ENCODE measurements around the gene GABARAP.

GABARAP gene

DNA sequence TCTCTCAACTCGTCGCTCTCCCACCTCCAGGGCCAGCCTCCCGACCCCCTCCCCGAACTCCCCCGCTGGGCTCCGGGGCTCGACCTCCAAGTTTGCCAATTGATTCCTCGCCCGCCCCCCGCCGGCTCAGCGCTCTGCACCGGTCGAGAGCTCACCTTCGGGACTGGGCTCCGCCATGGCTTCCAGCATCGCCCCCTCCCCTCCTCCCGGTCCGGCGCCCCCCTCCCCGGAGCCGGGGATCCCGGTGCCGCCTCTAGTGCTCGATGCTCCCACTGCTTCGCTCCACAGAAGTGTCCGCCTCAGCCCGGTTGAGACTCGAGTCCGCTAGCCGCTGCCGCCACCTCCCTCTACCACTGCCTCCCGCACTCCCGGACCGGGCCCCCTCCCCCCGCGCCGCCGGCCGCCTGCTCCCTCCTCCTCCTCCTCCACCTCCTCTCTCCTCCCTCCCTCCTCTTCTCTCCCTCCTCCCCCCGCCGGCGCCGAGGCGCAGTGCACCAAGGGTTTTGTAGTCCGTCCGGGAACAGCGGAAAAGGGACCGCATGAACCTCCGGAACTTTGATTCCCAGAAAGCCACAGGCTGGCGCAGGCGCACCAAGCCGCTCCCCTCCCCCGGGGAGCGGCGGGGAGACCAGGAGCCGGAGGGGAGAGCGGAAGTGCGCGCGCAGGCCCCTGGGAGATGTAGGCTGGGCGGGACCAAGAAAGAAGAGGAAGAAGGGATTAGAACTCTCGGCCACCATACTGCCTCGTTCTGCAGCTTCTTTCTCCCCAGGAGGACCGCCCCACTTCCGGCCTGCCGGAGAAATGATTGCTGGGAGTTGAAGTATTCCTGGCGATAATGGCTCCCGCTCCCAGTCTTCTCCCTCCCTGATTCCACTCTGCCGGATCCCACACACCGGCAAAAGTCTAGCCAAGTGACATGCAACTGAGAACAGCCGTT is 2.9 kb downstream of the GABARAP start, which contains the start of gene PHF23:
TSS of gene PHF23 (minus strand) at position 367 of the 937 bp plus-strand sequence. CDS start at position 189, 178 bp downstream.
- Histone ChIP-seq H3K27me3 (replicated peaks) (no peaks in the 10 kb centered on the region), H3K27ac (peak within 1 kb of the TSS; percentile 51), H3K36me3 (replicated peaks) (peaks cover 49% of the 10 kb centered on the region), H3K4me3 (ENCODE audit: low read depth, low read length) (peak within 1 kb of the TSS; percentile 96)
- peak; percentile 98 for DNase-seq
- TF ChIP-seq, protein P1, sequence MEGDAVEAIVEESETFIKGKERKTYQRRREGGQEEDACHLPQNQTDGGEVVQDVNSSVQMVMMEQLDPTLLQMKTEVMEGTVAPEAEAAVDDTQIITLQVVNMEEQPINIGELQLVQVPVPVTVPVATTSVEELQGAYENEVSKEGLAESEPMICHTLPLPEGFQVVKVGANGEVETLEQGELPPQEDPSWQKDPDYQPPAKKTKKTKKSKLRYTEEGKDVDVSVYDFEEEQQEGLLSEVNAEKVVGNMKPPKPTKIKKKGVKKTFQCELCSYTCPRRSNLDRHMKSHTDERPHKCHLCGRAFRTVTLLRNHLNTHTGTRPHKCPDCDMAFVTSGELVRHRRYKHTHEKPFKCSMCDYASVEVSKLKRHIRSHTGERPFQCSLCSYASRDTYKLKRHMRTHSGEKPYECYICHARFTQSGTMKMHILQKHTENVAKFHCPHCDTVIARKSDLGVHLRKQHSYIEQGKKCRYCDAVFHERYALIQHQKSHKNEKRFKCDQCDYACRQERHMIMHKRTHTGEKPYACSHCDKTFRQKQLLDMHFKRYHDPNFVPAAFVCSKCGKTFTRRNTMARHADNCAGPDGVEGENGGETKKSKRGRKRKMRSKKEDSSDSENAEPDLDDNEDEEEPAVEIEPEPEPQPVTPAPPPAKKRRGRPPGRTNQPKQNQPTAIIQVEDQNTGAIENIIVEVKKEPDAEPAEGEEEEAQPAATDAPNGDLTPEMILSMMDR (IDR thresholded peaks at IDR 0.05; ENCODE audit: low read depth, low read length, missing control alignments): no peak
- in situ Hi-C loops (cut with HindIII; ENCODE audit: low pct_ligation_motif_present, low sequenced_read_pairs): no loop called here

DNA sequence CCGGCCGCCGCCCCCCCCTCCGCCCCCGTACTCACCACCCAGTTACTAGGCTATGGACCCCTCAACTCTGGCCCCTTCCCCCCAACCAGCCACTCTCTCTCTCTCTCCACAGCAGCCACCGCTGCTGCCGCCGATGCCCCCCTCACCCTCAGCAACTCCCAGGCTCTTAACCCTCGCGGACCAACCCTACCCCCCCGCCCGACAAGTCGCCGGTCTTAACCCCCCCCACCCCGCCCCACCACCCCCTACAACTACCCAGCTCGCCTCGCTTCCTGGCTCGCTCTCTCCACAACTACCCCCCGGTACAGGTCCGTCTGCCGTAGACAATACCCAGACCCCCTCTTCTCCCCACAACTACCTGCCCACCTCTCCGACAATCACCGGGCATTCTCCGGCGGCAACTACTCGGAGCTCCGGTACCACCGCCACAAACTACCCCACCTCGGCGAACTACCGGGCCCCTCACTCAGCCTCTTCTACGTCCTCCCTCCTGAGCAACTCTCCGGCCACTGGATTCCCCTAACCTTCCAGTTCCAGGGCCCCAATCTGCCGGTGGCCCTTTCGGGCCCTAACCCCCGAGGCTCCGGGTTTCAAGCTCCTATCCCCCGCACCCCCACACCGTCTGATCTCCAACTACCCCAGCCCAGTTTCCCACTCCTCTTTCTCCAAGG is 3.7 kb downstream of the GABARAP start:
- H3K36me3 ChIP-seq (replicated peaks): peaks cover 41% of the 10 kb centered on the region
- H3K27me3 ChIP-seq (replicated peaks): no peaks in the 10 kb centered on the region
- in situ Hi-C loops (cut with HindIII; ENCODE audit: low pct_ligation_motif_present, low sequenced_read_pairs): no loop called here
- H3K27ac ChIP-seq: peak overlapping the region; percentile 51
- TF ChIP-seq, protein P1 (IDR thresholded peaks at IDR 0.05; ENCODE audit: low read depth, low read length, missing control alignments): no peak
- DNase-seq: no peak
- H3K4me3 ChIP-seq (ENCODE audit: low read depth, low read length): peak overlapping the region; percentile 94

DNA sequence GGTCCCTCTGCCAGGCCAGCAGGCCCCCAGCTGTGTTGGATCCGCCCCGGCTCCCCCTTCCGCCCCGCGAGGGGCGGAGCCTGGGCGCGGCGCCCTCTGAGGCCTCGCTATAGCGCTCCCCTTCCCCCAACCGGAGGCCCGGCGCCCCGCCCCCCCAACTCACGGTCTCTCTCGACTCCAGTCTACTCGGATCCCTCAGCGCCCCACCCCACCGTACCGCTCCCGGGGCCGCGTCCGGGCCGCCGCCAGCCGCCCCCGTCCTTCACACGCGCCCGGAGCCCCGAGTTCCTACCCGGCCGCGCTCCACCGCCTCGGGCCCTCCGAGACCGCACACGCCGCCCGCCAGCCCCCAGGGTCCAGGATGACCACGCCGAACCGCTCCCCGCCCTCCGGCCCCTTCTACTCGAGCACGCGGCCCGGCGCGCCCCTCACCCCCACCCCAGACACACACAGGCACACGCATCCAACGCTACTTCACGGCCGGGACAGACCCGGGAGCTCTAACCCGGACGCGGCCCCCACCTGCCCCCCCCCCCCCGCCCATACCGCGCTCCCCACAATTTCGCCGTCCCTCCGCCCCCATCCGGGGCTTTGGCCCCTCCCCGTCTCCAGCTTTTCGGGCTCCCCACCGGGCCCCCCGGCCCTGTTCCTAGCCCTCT is 4.4 kb downstream of the GABARAP start:
- Histone ChIP-seq H3K27ac (peak overlapping the region; percentile 78), H3K27me3 (replicated peaks) (no peaks in the 10 kb centered on the region), H3K36me3 (replicated peaks) (peaks cover 38% of the 10 kb centered on the region), H3K4me3 (ENCODE audit: low read depth, low read length) (peak overlapping the region; percentile 94)
- DNase-seq: peak; percentile 50
- TF ChIP-seq, protein P1 (IDR thresholded peaks at IDR 0.05; ENCODE audit: low read depth, low read length, missing control alignments): no peak
- in situ Hi-C loops (cut with HindIII; ENCODE audit: low pct_ligation_motif_present, low sequenced_read_pairs): no loop called here

DNA sequence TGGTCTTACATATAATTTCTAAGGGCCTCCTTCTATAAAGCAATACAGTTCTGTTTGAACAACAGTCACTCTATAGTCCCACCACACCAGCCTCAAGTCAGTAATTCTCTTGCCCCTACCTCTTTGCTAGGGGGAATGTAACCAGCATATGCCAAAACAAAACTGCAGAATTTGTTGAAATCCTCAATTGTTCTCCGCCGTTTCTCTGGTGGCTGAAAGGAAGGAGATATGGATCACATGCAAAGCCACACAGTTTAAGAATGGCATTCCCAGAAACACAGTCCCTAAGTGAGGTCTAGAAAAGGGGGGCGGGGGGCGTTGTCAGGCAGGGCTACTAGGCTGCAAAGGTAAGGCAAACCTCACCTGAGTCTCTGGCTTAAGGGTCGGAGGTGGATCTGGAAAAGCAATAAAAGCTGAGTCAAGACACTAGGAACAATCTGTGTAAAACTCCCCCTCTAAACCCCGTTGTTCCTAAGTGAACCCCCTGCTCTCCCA is 4.9 kb downstream of the GABARAP start:
- Histone ChIP-seq H3K36me3 (replicated peaks) (peaks cover 38% of the 10 kb centered on the region), H3K27me3 (replicated peaks) (no peaks in the 10 kb centered on the region), H3K27ac (peak overlapping the region; percentile 78), H3K4me3 (ENCODE audit: low read depth, low read length) (peak overlapping the region; percentile 94)
- TF ChIP-seq, protein P1 (IDR thresholded peaks at IDR 0.05; ENCODE audit: low read depth, low read length, missing control alignments): no peak
- in situ Hi-C loops (cut with HindIII; ENCODE audit: low pct_ligation_motif_present, low sequenced_read_pairs): no loop called here
- no peak for DNase-seq

DNA sequence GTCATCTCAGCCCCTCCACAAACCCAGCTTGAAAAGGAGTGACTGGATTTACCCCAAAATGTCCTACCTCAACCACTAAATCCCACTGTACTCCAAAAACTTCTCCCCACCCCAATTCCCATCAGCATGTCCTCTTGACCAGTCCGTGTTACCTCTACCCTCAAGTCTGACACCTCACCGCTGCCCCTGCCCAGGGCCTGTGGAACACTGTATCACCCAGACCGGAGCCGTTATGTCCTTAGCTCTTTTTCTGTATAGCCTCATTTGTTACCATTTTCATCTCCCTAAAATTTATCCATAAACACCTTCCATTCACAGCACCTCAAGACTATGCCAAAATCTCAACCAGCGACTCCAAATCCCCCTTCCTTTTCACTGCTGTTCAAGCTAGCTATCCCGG is 5.4 kb downstream of the GABARAP start:
- TF ChIP-seq, protein P1 (IDR thresholded peaks at IDR 0.05; ENCODE audit: low read depth, low read length, missing control alignments): no peak
- peak overlapping the region; percentile 94 for H3K4me3 ChIP-seq (ENCODE audit: low read depth, low read length)

More for the DNA sequence above, 5.4 kb downstream of the GABARAP start:
- no peak for DNase-seq
- H3K36me3 ChIP-seq (replicated peaks): peaks cover 38% of the 10 kb centered on the region
- in situ Hi-C loops (cut with HindIII; ENCODE audit: low pct_ligation_motif_present, low sequenced_read_pairs): no loop called here
- no peak overlapping the region for H3K27ac ChIP-seq
- no peaks in the 10 kb centered on the region for H3K27me3 ChIP-seq (replicated peaks)

All from brain microvascular endothelial cell (primary cell).